Astrocyte (in vitro differentiated cells and primary cell): Measurements from ENCODE around the gene MROH8. TPM values are rescaled to one million over a fixed set of nuclear protein-coding genes. Genes with fewer than 3 reads are reported as not detected.
A peak's percentile ranks its signal among the peaks of the same experiment; 100 is the strongest.

Experiments used
- DNase-seq: peaks from one replicate; pipeline ENCODE4 v3.0.0-alpha.2; 2010; ENCODE audit warnings: low read depth
- FAIRE-seq: peaks from 2 replicates; lab custom pipeline; 2011; peaks lifted over from hg19 to GRCh38; lab: Jason Lieb, UNC
- H2AFZ ChIP-seq: 2 replicates; pipeline ENCODE4 v1.6.0; 2012; ENCODE audit warnings: low read depth, low read length, inconsistent platforms
- H3K27ac ChIP-seq: 2 replicates; pipeline ENCODE4 v1.5.1; 2011; ENCODE audit warnings: low read depth, low read length, inconsistent platforms
- H3K27me3 ChIP-seq: 2 replicates; pipeline ENCODE4 v1.6.0; 2011; ENCODE audit warnings: low read length, inconsistent platforms; ENCODE audit not compliant: insufficient read depth
- H3K36me3 ChIP-seq: 2 replicates; pipeline ENCODE4 v1.5.1; 2011; ENCODE audit warnings: low read length, inconsistent platforms; ENCODE audit not compliant: insufficient read depth
- H3K4me1 ChIP-seq: 2 replicates; pipeline ENCODE4 v1.5.1; 2011; ENCODE audit warnings: low read length, inconsistent platforms; ENCODE audit not compliant: insufficient read depth
- H3K4me2 ChIP-seq: 2 replicates; pipeline ENCODE4 v1.6.0; 2012; ENCODE audit warnings: low read length, inconsistent platforms
- H3K4me3 ChIP-seq: 2 replicates; pipeline ENCODE4 v1.5.1; 2011; ENCODE audit warnings: low read depth, mild to moderate bottlenecking, low read length, inconsistent platforms; ENCODE audit not compliant: insufficient read depth
- H3K79me2 ChIP-seq: 2 replicates; pipeline ENCODE4 v1.6.0; 2012; ENCODE audit warnings: mild to moderate bottlenecking, low read length, inconsistent platforms; ENCODE audit not compliant: insufficient read depth
- H3K9ac ChIP-seq: 2 replicates; pipeline ENCODE4 v1.6.0; 2012; ENCODE audit warnings: mild to moderate bottlenecking, low read length, inconsistent platforms
- H3K9me3 ChIP-seq: 2 replicates; pipeline ENCODE4 v1.5.1; 2012; ENCODE audit warnings: low read depth, mild to moderate bottlenecking, low read length, inconsistent platforms; ENCODE audit not compliant: insufficient read depth
- H4K20me1 ChIP-seq: 2 replicates; pipeline ENCODE4 v1.6.0; 2012; ENCODE audit warnings: low read length, inconsistent platforms; ENCODE audit not compliant: insufficient read depth
- H3K27ac Mint-ChIP-seq: one replicate; pipeline ENCODE4 v1.8.0; 2021; ENCODE audit warnings: mild to moderate bottlenecking, mixed read lengths; ENCODE audit not compliant: unreplicated experiment
- H3K27me3 Mint-ChIP-seq: one replicate; pipeline ENCODE4 v1.8.0; 2021; ENCODE audit warnings: low read depth, mixed read lengths; ENCODE audit not compliant: unreplicated experiment
- H3K36me3 Mint-ChIP-seq: one replicate; pipeline ENCODE4 v1.8.0; 2021; ENCODE audit warnings: low read depth, mixed read lengths; ENCODE audit not compliant: unreplicated experiment
- H3K4me1 Mint-ChIP-seq: one replicate; pipeline ENCODE4 v1.8.0; 2021; ENCODE audit warnings: low read depth, mixed read lengths; ENCODE audit not compliant: unreplicated experiment
- H3K4me3 Mint-ChIP-seq: one replicate; pipeline ENCODE4 v1.8.0; 2021; ENCODE audit warnings: mild to moderate bottlenecking, moderate library complexity, mixed read lengths; ENCODE audit not compliant: unreplicated experiment
- H3K9me3 Mint-ChIP-seq: one replicate; pipeline ENCODE4 v1.8.0; 2021; ENCODE audit warnings: mild to moderate bottlenecking, mixed read lengths; ENCODE audit not compliant: unreplicated experiment
- EZH2 ChIP-seq: IDR thresholded peaks from 2 replicates; pipeline ENCODE4 v1.6.1; 2012; ENCODE audit warnings: mild to moderate bottlenecking, low read length, inconsistent platforms; ENCODE audit not compliant: insufficient read depth
- total RNA-seq: library from RNA; stranded (reverse); gene quantifications from 2 replicates; pipeline ENCODE4 v1.2.1, GENCODE V29; 2021
- TF ChIP-seq, protein P1 (sequence below): IDR thresholded peaks from 2 replicates; pipeline ENCODE4 v1.5.1; 2011; ENCODE audit warnings: low read depth, mild to moderate bottlenecking, inconsistent platforms, low read length, moderate library complexity; ENCODE audit not compliant: insufficient read depth

MROH8 gene
- total RNA-seq, 1 donor from 2014 or later, result 1.3 TPM

DNA sequence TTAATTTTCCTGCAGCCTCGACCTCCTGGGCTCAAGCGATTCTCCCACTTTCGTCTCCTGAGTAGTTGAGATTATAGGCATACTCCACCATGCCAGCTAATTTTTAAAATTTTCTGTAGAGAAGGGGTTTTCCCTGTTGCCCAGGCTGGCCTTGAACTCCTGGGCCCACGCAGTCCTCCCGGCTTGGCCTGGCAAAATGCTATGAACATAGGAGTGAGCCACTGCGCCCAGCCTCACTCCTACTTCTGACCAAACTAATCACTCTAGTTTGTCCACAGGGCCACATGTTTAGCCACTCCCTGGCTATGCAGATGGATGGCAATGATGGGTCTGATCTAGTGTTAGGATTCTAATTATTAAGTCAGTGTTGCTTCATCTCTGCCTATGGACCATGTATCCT lies 32.1 kb downstream of the MROH8 start:
- no peaks in the 10 kb centered on the region for H3K27me3 ChIP-seq
- H3K4me2 ChIP-seq, result no peak overlapping the region
- Mint-ChIP-seq H3K27me3 (no peaks in the 10 kb centered on the region), H3K4me1 (peaks cover 2% of the 10 kb centered on the region), H3K9me3 (no peaks in the 10 kb centered on the region), H3K4me3 (no peak overlapping the region), H3K36me3 (no peaks in the 10 kb centered on the region), H3K27ac (no peak overlapping the region)
- H3K9me3 ChIP-seq, result no peaks in the 10 kb centered on the region
- FAIRE-seq (no peak), DNase-seq (no peak)
- no peaks in the 10 kb centered on the region for H3K79me2 ChIP-seq
- no peak overlapping the region for H2AFZ ChIP-seq
- H3K36me3 ChIP-seq, result no peaks in the 10 kb centered on the region
- TF ChIP-seq, protein P1, sequence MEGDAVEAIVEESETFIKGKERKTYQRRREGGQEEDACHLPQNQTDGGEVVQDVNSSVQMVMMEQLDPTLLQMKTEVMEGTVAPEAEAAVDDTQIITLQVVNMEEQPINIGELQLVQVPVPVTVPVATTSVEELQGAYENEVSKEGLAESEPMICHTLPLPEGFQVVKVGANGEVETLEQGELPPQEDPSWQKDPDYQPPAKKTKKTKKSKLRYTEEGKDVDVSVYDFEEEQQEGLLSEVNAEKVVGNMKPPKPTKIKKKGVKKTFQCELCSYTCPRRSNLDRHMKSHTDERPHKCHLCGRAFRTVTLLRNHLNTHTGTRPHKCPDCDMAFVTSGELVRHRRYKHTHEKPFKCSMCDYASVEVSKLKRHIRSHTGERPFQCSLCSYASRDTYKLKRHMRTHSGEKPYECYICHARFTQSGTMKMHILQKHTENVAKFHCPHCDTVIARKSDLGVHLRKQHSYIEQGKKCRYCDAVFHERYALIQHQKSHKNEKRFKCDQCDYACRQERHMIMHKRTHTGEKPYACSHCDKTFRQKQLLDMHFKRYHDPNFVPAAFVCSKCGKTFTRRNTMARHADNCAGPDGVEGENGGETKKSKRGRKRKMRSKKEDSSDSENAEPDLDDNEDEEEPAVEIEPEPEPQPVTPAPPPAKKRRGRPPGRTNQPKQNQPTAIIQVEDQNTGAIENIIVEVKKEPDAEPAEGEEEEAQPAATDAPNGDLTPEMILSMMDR, result no peak
- TF ChIP-seq EZH2, result no peak
- H3K27ac ChIP-seq, result no peak overlapping the region
- H3K9ac ChIP-seq, result no peak overlapping the region
- H4K20me1 ChIP-seq, result no peaks in the 10 kb centered on the region
- no peaks in the 10 kb centered on the region for H3K4me1 ChIP-seq
- no peak overlapping the region for H3K4me3 ChIP-seq

DNA sequence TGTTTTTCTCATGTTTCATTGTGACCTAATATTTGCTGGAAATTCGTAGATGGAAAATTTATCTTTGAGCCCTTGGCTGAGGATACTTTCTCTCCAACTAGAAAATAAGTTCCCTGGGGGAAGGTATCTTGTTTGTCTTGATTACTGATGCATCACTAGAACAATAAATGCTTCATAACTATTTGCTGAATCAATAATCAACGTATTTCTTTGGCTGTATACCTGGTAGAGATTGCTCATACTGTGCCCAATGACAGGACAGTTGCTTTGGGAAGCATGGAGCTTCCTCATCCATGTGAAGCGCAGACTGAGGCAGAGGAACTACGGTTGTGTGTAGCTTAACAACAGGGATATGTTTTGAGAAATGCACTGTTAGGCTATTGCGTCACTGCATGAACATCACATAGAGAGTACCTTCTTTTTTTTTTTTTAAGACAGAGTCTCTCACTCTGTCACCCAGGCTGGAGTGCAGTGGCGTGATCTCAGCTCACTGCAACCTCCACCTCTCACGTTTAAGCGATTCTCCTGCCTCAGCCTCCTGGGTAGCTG lies 34.4 kb downstream of the MROH8 start:
- no peak for FAIRE-seq
- Mint-ChIP-seq H3K4me1 (peaks cover 2% of the 10 kb centered on the region), H3K27me3 (no peaks in the 10 kb centered on the region), H3K9me3 (no peaks in the 10 kb centered on the region), H3K27ac (no peak overlapping the region), H3K4me3 (no peak overlapping the region), H3K36me3 (no peaks in the 10 kb centered on the region)
- H2AFZ ChIP-seq, result no peak overlapping the region
- H3K4me2 ChIP-seq, result no peak overlapping the region
- no peaks in the 10 kb centered on the region for H3K79me2 ChIP-seq
- H3K4me1 ChIP-seq, result no peaks in the 10 kb centered on the region
- H3K27me3 ChIP-seq, result no peaks in the 10 kb centered on the region
- no peak overlapping the region for H3K27ac ChIP-seq
- no peaks in the 10 kb centered on the region for H4K20me1 ChIP-seq
- TF ChIP-seq, protein P1, result no peak
- TF ChIP-seq EZH2, result no peak
- H3K36me3 ChIP-seq, result no peaks in the 10 kb centered on the region
- no peak overlapping the region for H3K9ac ChIP-seq
- H3K9me3 ChIP-seq, result no peaks in the 10 kb centered on the region
- no peak for DNase-seq
- no peak overlapping the region for H3K4me3 ChIP-seq

DNA sequence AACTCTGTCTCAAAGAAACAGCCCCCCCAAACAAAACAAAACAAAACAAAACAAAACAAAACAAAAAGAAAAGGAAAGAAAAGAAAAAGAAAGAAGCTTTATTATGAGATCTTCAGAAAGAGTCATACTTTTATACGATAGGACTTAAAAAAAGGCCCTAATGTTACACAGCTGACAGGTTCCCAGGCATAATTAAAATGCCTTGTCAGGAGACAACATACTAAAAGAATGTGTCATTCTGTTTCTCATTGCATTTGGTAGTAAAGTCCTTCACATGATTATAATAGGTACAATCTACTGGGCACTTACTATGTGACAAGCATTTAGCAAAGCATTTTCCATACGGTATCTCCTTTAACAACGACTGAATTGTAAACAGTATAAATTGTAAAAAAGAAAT lies 36.6 kb downstream of the MROH8 start:
- Histone ChIP-seq H3K4me2 (no peak overlapping the region), H3K9ac (no peak overlapping the region), H4K20me1 (no peaks in the 10 kb centered on the region), H3K79me2 (no peaks in the 10 kb centered on the region), H3K4me3 (no peak overlapping the region), H3K27me3 (no peaks in the 10 kb centered on the region), H3K4me1 (no peaks in the 10 kb centered on the region), H3K36me3 (no peaks in the 10 kb centered on the region), H3K27ac (no peak overlapping the region), H2AFZ (no peak overlapping the region), H3K9me3 (no peaks in the 10 kb centered on the region)
- Mint-ChIP-seq H3K36me3 (no peaks in the 10 kb centered on the region), H3K4me1 (peaks cover 2% of the 10 kb centered on the region), H3K27me3 (no peaks in the 10 kb centered on the region), H3K27ac (peak overlapping the region; percentile 87), H3K9me3 (no peaks in the 10 kb centered on the region), H3K4me3 (no peak overlapping the region)
- DNase-seq (peak; percentile 22), FAIRE-seq (no peak)
- no peak for TF ChIP-seq EZH2
- TF ChIP-seq, protein P1, result no peak
